RCC 7860 (cell line): ENCODE measurements around the gene PDE8A.
"Not testable (repeated sequence)": the region's sequence is repeated elsewhere in the genome, so short reads cannot be mapped to it uniquely, and the experiment has no call there.

Source experiments
- DNase-seq: peaks from one replicate; pipeline ENCODE4 v3.0.0-alpha.2; 2015; ENCODE audit warnings: low spot score
- FAIRE-seq: peaks from 2 replicates; lab custom pipeline; 2012; peaks lifted over from hg19 to GRCh38; lab: Jason Lieb, UNC

The PDE8A gene

GRCh38 chr15:84987949-84988624, 6.4 kb downstream of the PDE8A start:
- FAIRE-seq, result no peak
- no peak for DNase-seq

- no peak for FAIRE-seq
- no peak for DNase-seq
These were observed 7.4 kb downstream of the PDE8A start for GRCh38 chr15:84988909-84989644.

- DNase-seq (no peak), FAIRE-seq (no peak)
These were observed 8.9 kb downstream of the PDE8A start for GRCh38 chr15:84990507-84990906.

- FAIRE-seq (no peak), DNase-seq (no peak)
These were observed 9.5 kb downstream of the PDE8A start for GRCh38 chr15:84991014-84991712.

GRCh38 chr15:84992157-84992944, 10.7 kb downstream of the PDE8A start:
- FAIRE-seq (peak; percentile 86), DNase-seq (peak; percentile 72)

- DNase-seq (no peak), FAIRE-seq (no peak)
These were observed 14.4 kb downstream of the PDE8A start for GRCh38 chr15:84996055-84996454.

- not testable (repeated sequence) for DNase-seq, FAIRE-seq
These were observed 15.1 kb downstream of the PDE8A start for GRCh38 chr15:84996714-84997113.

- not testable (repeated sequence) for FAIRE-seq, DNase-seq
These were observed 15.6 kb downstream of the PDE8A start for GRCh38 chr15:84997214-84997613.

- FAIRE-seq (no peak), DNase-seq (no peak)
These were observed 18.7 kb downstream of the PDE8A start for GRCh38 chr15:85000189-85000864.

- FAIRE-seq (no peak), DNase-seq (no peak)
These were observed 19.3 kb downstream of the PDE8A start for GRCh38 chr15:85000937-85001336.

- FAIRE-seq, result no peak
- no peak for DNase-seq
These were observed 20.9 kb downstream of the PDE8A start for GRCh38 chr15:85002517-85002916.

GRCh38 chr15:85003593-85004312, 22.1 kb downstream of the PDE8A start:
- DNase-seq, result no peak
- FAIRE-seq, result no peak

GRCh38 chr15:85004550-85004949, 22.9 kb downstream of the PDE8A start:
- no peak for DNase-seq

GRCh38 chr15:85005319-85005718, 23.7 kb downstream of the PDE8A start:
- DNase-seq (no peak), FAIRE-seq (no peak)

More at GRCh38 chr15:85004550-85004949, 22.9 kb downstream of the PDE8A start:
- FAIRE-seq, result no peak

- DNase-seq, result no peak
- FAIRE-seq, result no peak
These were observed 24.1 kb downstream of the PDE8A start for GRCh38 chr15:85005746-85006145.

GRCh38 chr15:85006201-85006600, 24.5 kb downstream of the PDE8A start:
- DNase-seq (no peak), FAIRE-seq (no peak)

GRCh38 chr15:85006655-85007054, 25.0 kb downstream of the PDE8A start:
- DNase-seq (no peak), FAIRE-seq (no peak)

- DNase-seq (no peak), FAIRE-seq (no peak)
These were observed 25.5 kb downstream of the PDE8A start for GRCh38 chr15:85007137-85007536.

GRCh38 chr15:85007741-85008397, 26.2 kb downstream of the PDE8A start:
- no peak for DNase-seq
- FAIRE-seq, result no peak
